GM21717 (cell line): ENCODE measurements around the gene CORO1C.
A peak's percentile ranks its signal among the peaks of the same experiment; 100 is the strongest.
"Not testable (repeated sequence)": the region's sequence is repeated elsewhere in the genome, so short reads cannot be mapped to it uniquely, and the experiment has no call there.

Source experiments
- ATAC-seq: cut with Tn5 transposase; IDR thresholded peaks from one replicate; pipeline ENCODE4 v1.9.1; 2021; ENCODE audit warnings: mild to moderate bottlenecking, moderate library complexity; ENCODE audit not compliant: unreplicated experiment

Gene CORO1C

GRCh38 chr12:108620236-108620879 lies 111.0 kb downstream of the CORO1C start:
- no peak for ATAC-seq

GRCh38 chr12:108619369-108620160 lies 111.8 kb downstream of the CORO1C start:
- ATAC-seq = no peak

GRCh38 chr12:108618953-108619274 lies 112.4 kb downstream of the CORO1C start:
- ATAC-seq = not testable (repeated sequence)

- ATAC-seq = no peak
Measured at GRCh38 chr12:108618079-108618952, 113.0 kb downstream of the CORO1C start.

GRCh38 chr12:108616941-108617858 lies 114.1 kb downstream of the CORO1C start:
- peak; percentile 81 for ATAC-seq

- no peak for ATAC-seq
Measured at GRCh38 chr12:108616359-108616758, 115.0 kb downstream of the CORO1C start.

- ATAC-seq = no peak
Measured at GRCh38 chr12:108615918-108616317, 115.4 kb downstream of the CORO1C start.

GRCh38 chr12:108614639-108615038 lies 116.7 kb downstream of the CORO1C start:
- ATAC-seq = no peak

GRCh38 chr12:108614041-108614440 lies 117.3 kb downstream of the CORO1C start:
- no peak for ATAC-seq

- ATAC-seq = no peak
Measured at GRCh38 chr12:108613548-108613947, 117.8 kb downstream of the CORO1C start.

GRCh38 chr12:108612788-108613282 lies 118.5 kb downstream of the CORO1C start:
- ATAC-seq = no peak

- ATAC-seq = no peak
Measured at GRCh38 chr12:108611884-108612415, 119.4 kb downstream of the CORO1C start.

GRCh38 chr12:108610856-108611605 lies 120.3 kb downstream of the CORO1C start:
- ATAC-seq = no peak

GRCh38 chr12:108610336-108610815 lies 120.9 kb downstream of the CORO1C start:
- no peak for ATAC-seq

- ATAC-seq = no peak
Measured at GRCh38 chr12:108609537-108610335, 121.6 kb downstream of the CORO1C start.

GRCh38 chr12:108608616-108609015 lies 122.7 kb downstream of the CORO1C start:
- no peak for ATAC-seq

- no peak for ATAC-seq
Measured at GRCh38 chr12:108607981-108608600, 123.2 kb downstream of the CORO1C start.

- ATAC-seq = no peak
Measured at GRCh38 chr12:108606492-108606891, 124.8 kb downstream of the CORO1C start.
